ENCODE data around the gene ORM1.

The ORM1 gene

GRCh38 chr9:114367366-114367765 is 44.5 kb downstream of the ORM1 start:
- DNase-seq (ENCODE audit: low spot score): no peak

GRCh38 chr9:114367772-114368569 is 45.1 kb downstream of the ORM1 start:
- DNase-seq (ENCODE audit: low spot score): no peak

- no peak for DNase-seq (ENCODE audit: low spot score)
Observed at GRCh38 chr9:114369216-114370130, 46.6 kb downstream of the ORM1 start.

GRCh38 chr9:114370251-114370967 is 47.5 kb downstream of the ORM1 start:
- no peak for DNase-seq (ENCODE audit: low spot score)

- no peak for DNase-seq (ENCODE audit: low spot score)
Observed at GRCh38 chr9:114370968-114371320, 48.0 kb downstream of the ORM1 start.

GRCh38 chr9:114371343-114371944 is 48.5 kb downstream of the ORM1 start:
- no peak for DNase-seq (ENCODE audit: low spot score)

GRCh38 chr9:114371973-114372917 is 49.3 kb downstream of the ORM1 start:
- DNase-seq (ENCODE audit: low spot score): no peak

GRCh38 chr9:114372921-114373448 is 50.1 kb downstream of the ORM1 start:
- no peak for DNase-seq (ENCODE audit: low spot score)

- no peak for DNase-seq (ENCODE audit: low spot score)
Observed at GRCh38 chr9:114373960-114374730, 51.2 kb downstream of the ORM1 start.

- DNase-seq (ENCODE audit: low spot score): no peak
Observed at GRCh38 chr9:114374936-114375335, 52.0 kb downstream of the ORM1 start.

GRCh38 chr9:114375386-114376175 is 52.7 kb downstream of the ORM1 start:
- no peak for DNase-seq (ENCODE audit: low spot score)

Data from LoVo (cell line).